HepG2 (cell line): ENCODE data around the gene HOXC11. TPM values are rescaled to one million over a fixed set of nuclear protein-coding genes. Genes with fewer than 3 reads are reported as not detected.
A peak's percentile ranks its signal among the peaks of the same experiment; 100 is the strongest.

Experiments used
- ATAC-seq: fragments of 200-7000 bp; cut with Tn5 transposase; 3 replicates; pipeline ENCODE4 v1.9.1; 2020; ENCODE audit warnings: mild to moderate bottlenecking, moderate library complexity
- BruUV-seq: library from RNA; stranded (reverse); fragments of 400-500 nt; replicated peaks from 2 replicates; lab custom pipeline; 2021; lab: Mats Ljungman, UMichigan
- CTCF ChIA-PET: fragments of 300-600 bp; formaldehyde crosslinking; extraction: SDS; loops from one replicate; lab custom pipeline; 2021; ENCODE audit warnings: low total read pairs, inconsistent platforms, low intra/inter-chr PET ratio; lab: Yijun Ruan, JAX
- POLR2A ChIA-PET: fragments of 350-600 bp; sonication (Branson Sonifier 250); formaldehyde crosslinking; loops from one replicate; lab custom pipeline; 2020; ENCODE audit warnings: antibody characterized with exemption, inconsistent platforms; lab: Yijun Ruan, JAX
- DNase-seq: peaks from one replicate; pipeline ENCODE4 v3.0.0-alpha.2; 2015; ENCODE audit warnings: low spot score
- FAIRE-seq: peaks from 3 replicates; lab custom pipeline; 2011; peaks lifted over from hg19 to GRCh38; lab: Jason Lieb, UNC
- H2AFZ ChIP-seq: one replicate; pipeline ENCODE4 v1.6.1; 2011; ENCODE audit warnings: low read length, inconsistent platforms
- H3K27ac ChIP-seq: fragments of 300-600 bp; 3 replicates; pipeline ENCODE4 v1.8.0; 2011; ENCODE audit warnings: mixed run types, mild to moderate bottlenecking, mixed read lengths, low read length, inconsistent platforms; ENCODE audit not compliant: insufficient read depth; ENCODE audit errors: extremely low read length
- H3K27me3 ChIP-seq, 2 experiments: fragments of 200-600 bp in 1 of 2; 2 replicates in 1 of 2; 3 replicates in 1 of 2; pipeline versions ENCODE4 v1.6.0 to v1.8.0; 2011; ENCODE audit warnings: low read length in 2 of 2, mild to moderate bottlenecking in 2 of 2, moderate library complexity in 2 of 2, inconsistent platforms in 1 of 2; ENCODE audit not compliant: insufficient read depth in 2 of 2, control insufficient read depth in 1 of 2
- H3K36me3 ChIP-seq, 2 experiments: fragments of 200-600 bp in 1 of 2; replicated peaks in 1 of 2; 2 replicates in 1 of 2; 3 replicates in 1 of 2; pipeline versions ENCODE4 v1.5.1 to v1.8.0; 2011; ENCODE audit warnings: low read length in 2 of 2, inconsistent platforms in 1 of 2; ENCODE audit not compliant: insufficient read depth in 2 of 2, control insufficient read depth in 1 of 2
- H3K4me1 ChIP-seq: 2 replicates; pipeline ENCODE4 v1.5.1; 2012; ENCODE audit warnings: low read length, inconsistent platforms; ENCODE audit not compliant: insufficient read depth
- H3K4me2 ChIP-seq: 2 replicates; pipeline ENCODE4 v1.6.0; 2011; ENCODE audit warnings: low read depth, low read length, inconsistent platforms
- H3K4me3 ChIP-seq, 3 experiments: fragments of 200-600 bp in 1 of 3; sonication (generic), shearing (Covaris generic) in 1 of 3; replicated peaks in 1 of 3; 2 replicates each; pipeline ENCODE4 v1.5.1; 2011 to 2016; ENCODE audit warnings: low read length in 3 of 3, inconsistent platforms in 2 of 3, low read depth in 2 of 3, mild to moderate bottlenecking in 2 of 3, control low read depth in 1 of 3, mixed read lengths in 1 of 3; ENCODE audit not compliant: insufficient read depth in 1 of 3
- H3K79me2 ChIP-seq: one replicate; pipeline ENCODE4 v1.6.1; 2011; ENCODE audit warnings: low read length, inconsistent platforms; ENCODE audit not compliant: insufficient read depth
- H3K9ac ChIP-seq: 2 replicates; pipeline ENCODE4 v1.6.0; 2011; ENCODE audit warnings: mild to moderate bottlenecking, low read depth, low read length, inconsistent platforms; ENCODE audit not compliant: insufficient read depth
- H3K9me3 ChIP-seq: 2 replicates; pipeline ENCODE4 v1.5.1; 2012; ENCODE audit warnings: mild to moderate bottlenecking, low read length
- H4K20me1 ChIP-seq: 2 replicates; pipeline ENCODE4 v1.6.0; 2011; ENCODE audit warnings: inconsistent platforms, mild to moderate bottlenecking, low read length, moderate library complexity; ENCODE audit not compliant: insufficient read depth
- CBFB ChIP-seq: sonication (generic); formaldehyde crosslinking; IDR thresholded peaks from 2 replicates; pipeline ENCODE4 v1.4.0; 2020; ENCODE audit warnings: missing genetic modification reagents
- EZH2 ChIP-seq: conservative IDR thresholded peaks from 2 replicates; pipeline ENCODE4 v1.6.1; 2012; ENCODE audit warnings: mild to moderate bottlenecking, low read depth, low read length, moderate library complexity
- IKZF4 ChIP-seq: sonication (generic); formaldehyde crosslinking; IDR thresholded peaks from 2 replicates; pipeline ENCODE4 v1.5.1; 2020; ENCODE audit warnings: borderline replicate concordance, mild to moderate bottlenecking, low read depth, missing genetic modification reagents; ENCODE audit errors: not compliant biosample characterization
- KMT2B ChIP-seq: IDR thresholded peaks from 2 replicates; pipeline ENCODE4 v1.6.1; 2016; ENCODE audit warnings: missing genetic modification reagents, missing compliant biosample characterization
- MXD4 ChIP-seq: IDR thresholded peaks from 2 replicates; pipeline ENCODE4 v1.6.1; 2016; ENCODE audit warnings: mild to moderate bottlenecking, missing biosample characterization, missing genetic modification reagents
- TOPORS ChIP-seq: sonication (generic); formaldehyde crosslinking; IDR thresholded peaks from 2 replicates; pipeline ENCODE4 v1.8.0; 2023; ENCODE audit warnings: mild to moderate bottlenecking, missing genetic modification reagents
- TSC22D2 ChIP-seq: sonication (generic); formaldehyde crosslinking; IDR thresholded peaks from 2 replicates; pipeline ENCODE4 v1.5.1; 2020; ENCODE audit warnings: missing genetic modification reagents, mild to moderate bottlenecking, borderline replicate concordance
- ZNF3 ChIP-seq: IDR thresholded peaks from 2 replicates; pipeline ENCODE4 v1.7.0; 2017; ENCODE audit warnings: inconsistent platforms
- ZNF34 ChIP-seq: sonication (generic); formaldehyde crosslinking; IDR thresholded peaks from 2 replicates; pipeline ENCODE4 v1.4.0; 2020; ENCODE audit warnings: mild to moderate bottlenecking, missing genetic modification reagents, borderline replicate concordance
- ZNF777 ChIP-seq: sonication (generic); formaldehyde crosslinking; IDR thresholded peaks from 2 replicates; pipeline ENCODE4 v1.4.0; 2020; ENCODE audit warnings: missing genetic modification reagents
- WGBS: methylation state at CpG from one replicate; pipeline ENCODE4 v1.1.6; 2017; ENCODE audit warnings: low lambda C conversion rate; 5-methylcytosine and 5-hydroxymethylcytosine counted together
- in situ Hi-C: cut with HindIII; loops from 2 replicates; pipeline ENCODE4 v1.10.0; 2017; ENCODE audit warnings: low pct_unique_long_range_greater_than_20kb; ENCODE audit not compliant: extremely low pct_ligation_motif_present
- intact Hi-C: fragments of 100-400 bp; cut with micrococcal nuclease; formaldehyde crosslinking; loops from one replicate; pipeline ENCODE4 v1.10.0; 2022; ENCODE audit not compliant: unreplicated experiment
- polyA plus RNA-seq, 8 experiments: library from polyadenylated mRNA; depleted of rRNA in 3 of 8; stranded (reverse) in 7 of 8; unstranded in 1 of 8; fragments of >200 nt; fragmentation: Illumina TruSeq in 4 of 8; extraction: Trizol in 4 of 8; gene quantifications; 2 replicates each; pipeline versions ENCODE4 v1.2.1 to v1.2.3, GENCODE V29; 2011 to 2016; ENCODE audit warnings: low read depth in 4 of 8, missing spikeins in 1 of 8, mixed read lengths in 1 of 8; ENCODE audit not compliant: insufficient read depth in 1 of 8
- total RNA-seq, 5 experiments: library from RNA; depleted of rRNA; stranded (reverse); fragments of >200 nt; fragmentation: Illumina TruSeq; extraction: Trizol; gene quantifications; 2 replicates each; pipeline ENCODE4 v1.2.3, GENCODE V29; 2016; ENCODE audit warnings: low read depth in 1 of 5
- TF ChIP-seq, protein P1 (sequence below): sonication (generic); formaldehyde crosslinking; IDR thresholded peaks from 2 replicates; pipeline ENCODE4 v1.4.0; 2020; ENCODE audit warnings: missing genetic modification reagents

The HOXC11 gene
- total and polyA plus RNA-seq, 2 of the 13 experiments (the other 11 are each of a cell fraction or from before 2014, with no cell fraction given) = not detected

DNA sequence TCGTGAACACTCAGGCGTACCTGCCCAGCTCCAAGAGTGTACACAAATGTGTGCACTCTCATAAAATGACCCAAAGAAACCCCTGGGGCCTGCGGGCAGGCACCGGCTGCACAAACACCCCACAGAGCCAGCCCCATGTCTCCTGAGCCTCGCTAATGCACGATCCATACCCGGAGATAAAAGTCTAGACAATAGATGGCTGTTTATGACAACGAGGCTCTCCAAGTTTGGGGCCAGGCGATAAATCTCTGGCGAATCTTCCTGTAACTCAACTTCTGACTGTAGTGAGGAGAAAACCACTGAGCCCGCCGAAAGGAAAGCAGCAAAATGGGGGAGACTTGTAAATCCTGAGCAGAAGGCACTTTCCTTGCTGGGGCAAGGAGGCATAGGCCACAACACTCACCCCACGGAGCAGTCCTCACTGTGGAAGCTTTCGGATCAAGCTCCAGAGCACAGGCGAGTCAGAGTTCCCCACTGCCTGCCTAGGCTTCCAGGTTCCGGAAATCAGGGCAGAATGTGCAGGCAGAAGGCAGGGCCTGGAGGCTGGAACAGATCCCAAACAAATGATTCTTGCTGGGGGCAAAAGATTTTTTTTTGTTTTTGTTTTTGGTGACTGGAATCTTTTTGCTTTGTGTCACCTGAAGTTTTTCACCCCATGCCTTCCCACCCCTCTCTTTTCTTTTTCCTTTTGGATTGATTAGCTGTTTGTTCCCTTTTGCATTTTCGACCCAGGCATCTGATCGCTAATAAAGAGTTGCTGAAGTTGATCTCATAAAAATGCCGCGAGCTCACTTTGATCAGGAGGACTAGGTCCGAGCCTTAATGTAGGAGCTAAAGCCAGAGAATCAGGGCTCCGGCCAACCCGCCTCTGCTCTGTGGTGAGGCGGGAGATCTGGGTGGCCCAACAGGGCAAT lies 4.5 kb upstream of the HOXC11 start:
- H3K27me3 ChIP-seq = peaks cover 18 to 99% of the 10 kb centered on the region in 2 experiments
- H3K9me3 ChIP-seq = no peaks in the 10 kb centered on the region
- H3K36me3 ChIP-seq = no peaks in the 10 kb centered on the region
- H4K20me1 ChIP-seq = 0 out of 2 replicates have a peak, but pooled peaks cover 2% of the 10 kb centered on the region
- BruUV-seq = no TSS peak
- TF ChIP-seq ZNF34 (CRISPR knock-in tag) = no peak
- TF ChIP-seq, protein P1, sequence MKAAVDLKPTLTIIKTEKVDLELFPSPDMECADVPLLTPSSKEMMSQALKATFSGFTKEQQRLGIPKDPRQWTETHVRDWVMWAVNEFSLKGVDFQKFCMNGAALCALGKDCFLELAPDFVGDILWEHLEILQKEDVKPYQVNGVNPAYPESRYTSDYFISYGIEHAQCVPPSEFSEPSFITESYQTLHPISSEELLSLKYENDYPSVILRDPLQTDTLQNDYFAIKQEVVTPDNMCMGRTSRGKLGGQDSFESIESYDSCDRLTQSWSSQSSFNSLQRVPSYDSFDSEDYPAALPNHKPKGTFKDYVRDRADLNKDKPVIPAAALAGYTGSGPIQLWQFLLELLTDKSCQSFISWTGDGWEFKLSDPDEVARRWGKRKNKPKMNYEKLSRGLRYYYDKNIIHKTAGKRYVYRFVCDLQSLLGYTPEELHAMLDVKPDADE = no peak
- TF ChIP-seq EZH2 = peak; percentile 72; the same call in 1 of the 2 replicates
- TF ChIP-seq, all 625 proteins: peak for 1
- intact Hi-C loops = no loop called here
- POLR2A ChIA-PET = no interaction called here
- DNase-seq (no peak), FAIRE-seq (no peak), ATAC-seq (no peak)
- Histone ChIP-seq H3K4me3 (no peak overlapping the region), H2AFZ (no peak overlapping the region), H3K4me1 (no peaks in the 10 kb centered on the region), H3K9ac (no peak overlapping the region), H3K4me2 (no peak overlapping the region), H3K27ac (no peak overlapping the region), H3K79me2 (no peaks in the 10 kb centered on the region)
- CTCF ChIA-PET = no interaction called here
- in situ Hi-C loops = no loop called here
- WGBS = 14% methylated on average over 21 of the region's 24 CpGs

DNA sequence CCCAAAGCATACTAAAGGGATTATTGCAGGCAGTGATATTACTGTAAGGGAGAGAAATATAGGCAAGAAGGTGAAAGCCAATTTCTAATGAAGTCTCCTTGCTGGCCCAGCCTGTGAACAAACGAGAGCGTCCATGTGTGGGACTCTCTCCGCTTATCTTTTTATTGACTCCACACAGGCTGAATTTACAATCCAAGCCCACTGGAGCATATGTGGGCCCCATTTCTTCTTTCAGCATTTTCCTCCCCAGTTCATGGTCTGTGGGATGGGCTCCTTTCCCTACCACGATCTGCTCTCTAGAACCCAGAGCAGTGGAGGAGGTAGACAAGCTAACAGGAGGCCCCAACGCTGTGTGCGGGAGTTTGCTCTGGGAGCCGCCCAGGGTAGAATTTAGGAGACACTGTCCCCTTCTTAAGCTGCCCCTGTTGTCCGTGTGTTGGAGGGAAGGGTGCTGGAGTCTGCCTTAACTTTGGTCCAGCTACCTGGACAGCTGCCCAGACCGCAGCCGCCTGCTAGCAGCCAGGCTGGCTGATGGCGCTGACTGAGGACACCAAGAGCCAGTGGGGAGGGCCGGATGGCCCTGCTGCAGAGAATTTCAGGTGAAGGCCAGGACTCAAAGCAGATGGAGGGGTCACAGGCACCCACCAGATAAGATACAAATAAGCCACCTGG lies 3.2 kb upstream of the HOXC11 start:
- no TSS peak for BruUV-seq
- Histone ChIP-seq H3K9ac (no peak overlapping the region), H3K4me2 (no peak overlapping the region), H3K27ac (no peak overlapping the region), H3K9me3 (no peaks in the 10 kb centered on the region), H3K4me3 (no peak overlapping the region), H3K36me3 (no peaks in the 10 kb centered on the region), H3K27me3 (peaks cover 19 to 99% of the 10 kb centered on the region in 2 experiments), H3K79me2 (no peaks in the 10 kb centered on the region), H4K20me1 (0 out of 2 replicates have a peak, but pooled peaks cover 2% of the 10 kb centered on the region), H2AFZ (no peak overlapping the region), H3K4me1 (peaks cover 11% of the 10 kb centered on the region; the same call in 1 of the 2 replicates)
- 24% methylated on average over 10 of the region's 12 CpGs for WGBS
- DNase-seq = no peak
- intact Hi-C loops (no loop called here), in situ Hi-C loops (no loop called here)
- ChIA-PET POLR2A (no interaction called here), CTCF (no interaction called here)
- FAIRE-seq = no peak
- ATAC-seq = no peak
- TF ChIP-seq ZNF777 (no peak), ZNF3 (CRISPR knock-in tag) (no peak), KMT2B (CRISPR knock-in tag) (no peak), MXD4 (no peak), TOPORS (CRISPR knock-in tag) (no peak), IKZF4 (CRISPR knock-in tag) (no peak), CBFB (CRISPR knock-in tag) (no peak), TSC22D2 (no peak)
